NCI-H1105 treated with DMSO at 0.1 percent for 48 hours (cell line): ENCODE results near the gene SMG6.

Experiments
- DNase-seq: peaks from one replicate; lab custom pipeline; 2025; lab: John Stamatoyannopoulos, UW

SMG6 gene

DNA sequence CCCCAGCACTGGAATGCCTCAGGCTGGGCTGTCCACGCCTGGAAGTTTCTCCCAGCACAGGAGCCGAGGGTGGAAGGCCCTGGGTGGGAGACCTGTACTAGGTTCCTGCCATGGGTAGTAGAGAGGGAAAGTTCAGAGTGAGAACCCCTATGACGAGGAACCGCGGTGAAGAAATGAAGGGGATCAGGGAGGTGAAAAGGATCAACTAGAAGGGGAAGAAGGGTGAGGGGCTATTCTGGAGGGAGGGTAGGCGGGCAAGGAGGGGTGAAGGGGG, 243.3 kb downstream of the SMG6 start:
- no peak for DNase-seq

GRCh38 chr17:2059547-2060384, 243.8 kb downstream of the SMG6 start:
- no peak for DNase-seq

DNA sequence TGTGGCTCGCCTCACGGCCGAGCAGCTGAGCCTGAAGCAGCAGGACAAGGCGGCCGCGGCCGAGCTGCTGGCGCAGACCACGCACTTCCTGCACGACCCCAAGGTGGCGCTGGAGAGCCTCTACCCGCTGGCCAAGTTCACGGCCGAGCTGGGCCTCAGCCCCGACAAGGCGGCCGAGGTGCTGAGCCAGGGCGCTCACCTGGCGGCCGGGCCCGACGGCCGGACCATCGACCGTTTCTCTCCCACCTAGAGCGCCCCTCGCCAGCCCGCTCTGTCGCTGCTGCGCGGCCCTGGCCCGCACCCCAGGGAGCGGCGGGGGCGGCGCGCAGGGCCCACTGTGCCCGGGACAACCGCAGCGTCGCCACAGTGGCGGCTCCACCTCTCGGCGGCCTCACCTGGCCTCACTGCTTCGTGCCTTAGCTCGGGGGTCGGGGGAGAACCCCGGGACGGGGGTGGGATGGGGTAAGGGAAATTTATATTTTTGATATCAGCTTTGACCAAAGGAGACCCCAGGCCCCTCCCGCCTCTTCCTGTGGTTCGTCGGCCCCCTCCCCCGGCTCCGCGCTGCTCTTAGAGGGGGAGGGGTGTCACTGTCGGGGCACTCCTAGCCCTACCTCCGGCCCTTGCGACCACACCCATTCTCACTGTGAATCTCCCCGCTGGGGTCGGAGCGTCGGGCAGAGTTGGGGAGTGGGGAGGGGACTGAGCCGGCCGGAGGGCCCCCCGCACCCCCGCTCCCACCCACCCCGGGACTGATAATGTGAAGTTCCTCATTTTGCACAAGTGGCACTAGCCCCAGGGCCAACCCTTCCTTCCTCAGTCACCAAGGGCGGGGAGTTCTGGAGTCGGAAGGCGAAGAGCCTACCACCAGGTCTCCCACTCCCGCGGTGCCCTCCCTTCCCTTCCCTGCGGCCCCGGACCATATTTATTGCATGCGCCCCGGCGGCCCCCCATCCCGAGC, 244.7 kb downstream of the SMG6 start:
- DNase-seq: no peak

- DNase-seq: no peak
Measured at GRCh38 chr17:2057760-2058585, 245.6 kb downstream of the SMG6 start.

DNA sequence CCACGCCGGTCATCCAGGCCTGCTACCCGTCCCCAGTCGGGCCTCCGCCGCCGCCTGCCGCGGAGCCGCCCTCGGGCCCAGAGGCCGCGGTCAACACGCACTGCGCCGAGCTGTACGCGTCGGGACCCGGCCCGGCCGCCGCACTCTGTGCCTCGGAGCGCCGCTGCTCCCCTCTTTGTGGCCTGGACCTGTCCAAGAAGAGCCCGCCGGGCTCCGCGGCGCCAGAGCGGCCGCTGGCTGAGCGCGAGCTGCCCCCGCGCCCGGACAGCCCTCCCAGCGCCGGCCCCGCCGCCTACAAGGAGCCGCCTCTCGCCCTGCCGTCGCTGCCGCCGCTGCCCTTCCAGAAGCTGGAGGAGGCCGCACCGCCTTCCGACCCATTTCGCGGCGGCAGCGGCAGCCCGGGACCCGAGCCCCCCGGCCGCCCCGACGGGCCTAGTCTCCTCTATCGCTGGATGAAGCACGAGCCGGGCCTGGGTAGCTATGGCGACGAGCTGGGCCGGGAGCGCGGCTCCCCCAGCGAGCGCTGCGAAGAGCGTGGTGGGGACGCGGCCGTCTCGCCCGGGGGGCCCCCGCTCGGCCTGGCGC, 246.3 kb downstream of the SMG6 start:
- no peak for DNase-seq

- no peak for DNase-seq
Measured at GRCh38 chr17:2056206-2057174, 247.1 kb downstream of the SMG6 start.

DNA sequence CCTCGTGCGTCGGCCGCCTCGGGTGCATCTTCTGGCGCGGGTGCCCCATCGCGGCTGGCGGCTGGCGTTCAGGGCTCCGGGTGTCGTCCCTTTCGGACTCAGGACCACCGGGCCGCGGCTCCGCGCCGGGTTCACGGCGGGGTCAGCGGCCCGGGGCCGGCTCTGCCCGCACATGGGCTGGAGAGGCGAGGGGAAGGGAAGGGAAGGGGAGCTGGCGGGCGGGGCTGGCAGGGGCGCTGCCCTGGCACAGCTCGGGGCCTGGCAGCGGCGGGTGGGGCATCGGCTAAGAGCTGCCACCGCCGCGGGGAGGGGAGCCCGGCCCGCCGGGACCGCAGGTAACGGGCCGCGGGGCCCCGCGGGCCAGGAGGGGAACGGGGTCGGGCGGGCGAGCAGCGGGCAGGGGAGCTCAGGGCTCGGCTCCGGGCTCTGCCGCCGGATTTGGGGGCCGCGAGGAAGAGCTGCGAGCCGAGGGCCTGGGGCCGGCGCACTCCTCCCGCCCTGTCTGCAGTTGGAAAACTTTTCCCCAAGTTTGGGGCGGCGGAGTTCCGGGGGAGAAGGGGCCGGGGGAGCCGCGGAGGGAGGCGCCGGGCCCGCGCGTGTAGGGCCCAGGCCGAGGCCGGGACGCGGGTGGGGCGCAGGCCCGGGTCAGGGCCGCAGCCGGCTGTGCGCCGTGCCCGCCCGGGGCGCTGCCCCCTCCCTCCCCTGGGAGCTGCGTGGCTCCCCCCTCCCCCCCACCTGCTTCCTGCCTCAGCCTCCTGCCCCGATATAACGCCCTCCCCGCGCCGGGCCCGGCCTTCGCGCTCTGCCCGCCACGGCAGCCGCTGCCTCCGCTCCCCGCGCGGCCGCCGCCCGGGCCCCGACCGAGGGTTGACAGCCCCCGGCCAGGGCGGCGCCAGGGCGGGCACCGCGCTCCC, 248.0 kb downstream of the SMG6 start:
- no peak for DNase-seq

DNA sequence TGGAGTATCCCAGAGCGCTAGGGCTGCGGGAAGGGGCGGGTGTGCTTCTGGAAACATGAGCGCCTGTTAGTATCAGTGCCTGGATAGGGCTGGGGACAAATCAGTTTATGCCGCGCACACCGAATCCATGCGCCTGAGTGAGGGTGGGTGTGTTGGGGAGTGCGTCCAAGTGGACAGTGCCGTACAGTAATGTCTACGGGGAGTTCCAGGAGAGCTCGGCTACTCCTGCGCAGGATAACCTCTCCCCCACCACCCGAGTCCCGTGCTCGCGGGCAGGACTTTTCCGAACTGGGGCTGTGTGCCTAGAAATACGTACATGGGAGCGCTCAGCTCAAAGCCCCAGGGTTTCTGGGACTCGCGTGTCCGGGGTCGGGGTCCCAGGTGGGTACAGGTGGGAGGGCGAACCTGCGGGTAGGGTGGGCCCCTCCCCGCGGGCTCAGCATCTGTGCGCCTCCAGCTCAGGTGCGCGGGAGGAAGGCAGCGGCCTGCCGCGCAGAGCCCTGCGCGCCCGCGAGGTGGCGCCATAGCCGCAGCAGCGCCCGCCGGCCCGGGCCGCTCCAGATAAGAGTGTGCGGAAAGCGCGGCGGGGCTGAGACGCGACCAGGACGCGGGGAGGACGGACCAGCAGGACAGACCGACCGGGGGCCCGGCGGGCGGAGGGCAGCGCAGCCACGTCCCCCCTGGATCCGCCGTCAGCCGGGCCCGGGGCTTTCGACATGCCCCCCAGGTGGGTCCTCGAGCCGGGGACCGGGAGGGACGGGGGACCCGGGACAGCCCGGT, 248.9 kb downstream of the SMG6 start, which contains the start of gene HIC1:
HIC1 (plus strand) TSS at position 592 of the 780 bp plus-strand sequence. CDS start 1,588 bp downstream, outside the sequence.
- DNase-seq: peak; percentile 35

DNA sequence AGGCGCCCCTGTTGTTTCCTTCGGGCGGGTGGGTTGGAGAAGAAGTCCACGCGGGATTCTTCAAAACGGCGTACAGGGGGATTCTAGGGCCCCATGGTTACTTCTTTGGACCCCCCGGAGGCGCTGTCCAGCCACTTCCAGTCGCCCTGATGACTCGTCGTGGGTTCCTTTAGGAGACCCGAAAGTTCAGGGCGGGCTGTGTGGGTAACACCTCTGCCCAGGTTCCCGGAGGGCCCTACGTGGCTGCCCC, 249.4 kb downstream of the SMG6 start:
- DNase-seq: no peak

DNA sequence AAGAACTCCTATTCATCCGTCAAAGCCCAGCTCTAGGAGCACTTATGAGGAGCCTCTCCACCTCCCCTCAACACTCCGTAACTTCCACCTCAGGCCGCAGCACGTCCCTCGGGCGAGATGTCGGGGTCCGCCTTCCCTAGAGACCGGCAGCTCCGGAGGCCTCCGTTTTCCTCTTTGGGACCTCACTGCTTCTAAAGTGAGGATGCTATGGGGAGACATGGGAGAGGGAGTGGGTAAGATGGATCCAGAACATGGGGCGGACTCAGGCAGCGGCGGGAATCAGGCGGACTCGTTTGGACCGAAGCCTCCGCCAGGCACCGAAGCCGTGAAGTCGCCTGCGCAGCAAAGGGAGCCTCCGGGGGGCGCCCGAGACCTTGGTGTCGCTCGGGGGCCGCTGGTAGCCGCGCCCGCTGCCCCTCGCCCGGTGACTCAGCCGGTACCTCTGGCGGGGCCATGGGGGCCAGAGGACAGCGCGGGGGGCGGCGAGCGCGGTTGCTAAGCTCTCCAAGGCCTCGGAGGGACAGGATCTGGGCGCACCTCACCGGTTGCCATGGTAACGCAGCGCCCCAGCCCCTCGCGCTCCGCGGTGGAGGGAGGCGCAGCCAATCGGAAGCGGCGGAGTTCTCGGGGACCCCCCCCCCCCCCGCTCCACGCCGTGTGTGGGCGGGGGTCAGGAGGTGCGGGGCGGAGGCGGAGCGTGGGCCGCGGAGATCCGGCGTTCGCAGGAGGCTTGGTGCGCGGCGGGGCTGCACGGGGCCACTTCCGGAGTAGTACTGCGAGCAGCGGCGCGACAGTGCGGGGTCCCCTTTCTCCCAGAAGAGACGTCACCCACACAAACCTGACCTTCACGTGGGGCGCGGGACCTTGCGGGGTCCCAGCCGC, 250.0 kb downstream of the SMG6 start:
- DNase-seq: peak; percentile 40

GRCh38 chr17:2051933-2052559, 251.5 kb downstream of the SMG6 start:
- no peak for DNase-seq

GRCh38 chr17:2051061-2051932, 252.3 kb downstream of the SMG6 start:
- DNase-seq: peak; percentile 22

DNA sequence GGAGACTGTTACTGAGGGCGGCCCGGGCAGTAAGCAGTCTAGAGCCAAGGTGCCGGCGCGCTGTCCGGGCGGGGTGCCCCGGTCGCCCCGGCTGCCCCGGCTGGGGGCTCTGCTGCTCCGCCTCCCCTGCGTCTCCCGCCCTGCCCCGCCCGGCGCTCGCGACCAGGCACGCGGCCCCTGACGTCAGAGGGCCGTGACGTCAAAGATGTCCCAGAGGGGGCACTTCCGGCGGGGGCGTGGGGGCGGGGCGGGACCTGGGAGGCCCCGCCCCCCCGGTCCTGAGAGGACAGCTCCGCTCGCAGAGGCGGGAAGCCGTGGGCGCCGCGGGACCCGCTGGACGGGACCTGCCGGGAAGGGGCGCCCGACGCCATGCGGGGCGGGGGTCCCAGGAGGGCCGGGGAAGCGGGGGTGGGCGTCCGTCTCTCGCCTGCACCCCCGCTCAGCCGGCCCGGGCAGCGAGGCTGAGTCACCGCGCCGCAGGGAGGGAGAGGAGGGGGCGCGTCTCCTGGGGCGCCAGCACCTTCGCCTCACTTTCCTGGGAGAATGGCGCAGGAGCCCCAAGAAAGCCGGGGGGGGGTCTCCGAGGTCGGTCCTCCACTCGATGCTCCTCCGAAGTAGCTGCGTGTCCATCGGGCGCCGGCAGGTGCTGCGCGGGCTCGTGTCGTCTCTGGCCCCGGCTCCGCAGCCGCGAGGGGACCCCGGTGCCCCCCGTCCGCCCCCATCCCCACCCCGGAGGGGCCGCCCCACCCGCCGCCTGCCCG, 253.1 kb downstream of the SMG6 start:
- DNase-seq: peak; percentile 16

DNA sequence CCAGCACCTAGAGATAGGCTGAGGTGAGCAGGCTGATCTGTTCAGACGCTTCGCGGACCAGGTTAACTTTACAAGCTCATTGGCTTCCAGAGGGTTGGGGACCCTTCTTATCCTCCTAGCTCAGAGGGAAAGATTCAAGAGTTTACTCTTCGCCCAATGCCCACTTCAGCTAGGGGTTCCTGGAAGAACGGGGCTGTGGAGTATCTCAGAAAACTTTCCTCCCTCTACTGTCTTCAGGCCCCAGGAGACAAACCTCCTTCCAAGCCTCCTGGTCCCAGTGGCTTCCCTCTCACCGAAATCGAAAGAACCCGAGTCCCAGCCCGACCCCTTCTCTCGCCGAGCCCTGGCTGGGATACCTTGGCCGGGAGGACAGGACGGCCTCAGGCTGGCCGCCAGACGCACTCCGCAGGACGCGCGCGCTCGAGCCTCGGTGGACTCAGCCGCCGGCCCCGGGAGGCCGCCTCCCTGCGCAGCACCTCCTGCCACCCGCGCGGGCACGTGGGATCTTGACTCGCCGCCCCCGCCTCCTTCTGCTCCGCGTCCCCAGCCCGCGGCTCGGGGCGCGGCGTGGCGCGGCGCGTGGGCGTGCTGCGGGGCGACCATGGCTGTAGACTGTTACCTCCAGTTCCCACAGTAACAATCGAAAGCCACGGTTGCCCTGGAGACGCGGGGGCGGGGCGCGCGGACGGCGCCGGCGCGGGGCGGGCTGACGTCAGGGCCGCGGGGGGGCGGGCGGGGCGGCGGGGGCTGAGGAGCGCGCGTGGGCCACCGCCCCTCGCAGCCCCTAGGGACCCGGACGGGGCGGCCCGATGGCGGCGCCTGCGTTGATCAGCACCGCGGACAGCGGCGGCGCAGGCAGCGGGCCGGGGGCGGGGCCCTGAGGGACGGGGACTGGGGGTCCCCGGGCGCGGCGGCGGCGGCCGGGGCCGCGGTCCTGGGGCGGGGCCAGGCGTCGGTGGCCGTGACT, 254.0 kb downstream of the SMG6 start:
- DNase-seq: peak; percentile 30

- DNase-seq: no peak
Measured at GRCh38 chr17:2048805-2049204, 254.8 kb downstream of the SMG6 start.
